Common myeloid progenitor, CD34-positive (primary cell): Measurements from ENCODE around the gene GJA10.

ENCODE experiments used
- CTCF ChIA-PET: fragments of 350-600 bp; sonication (Branson Sonifier 250); formaldehyde crosslinking; loops from one replicate; lab custom pipeline; 2021; ENCODE audit warnings: antibody characterized with exemption; lab: Charles Lee
- POLR2A ChIA-PET: fragments of 350-600 bp; sonication (Branson Sonifier 250); formaldehyde crosslinking; loops from one replicate; lab custom pipeline; 2021; ENCODE audit warnings: antibody characterized with exemption; lab: Charles Lee
- DNase-seq, 3 donors: peaks; one replicate each; pipeline versions ENCODE4 v3.0.0 to v3.0.0-alpha.2; 2013
- H3K27ac ChIP-seq, 2 experiments: 1 replicate in 1 of 2; 2 replicates in 1 of 2; pipeline ENCODE4 v1.7.0; 2013; ENCODE audit warnings: inconsistent platforms in 2 of 2, low read length in 2 of 2, mild to moderate bottlenecking in 2 of 2, low read depth in 1 of 2, moderate library complexity in 1 of 2; ENCODE audit not compliant: severe bottlenecking in 2 of 2, insufficient read depth in 1 of 2, poor library complexity in 1 of 2
- H3K27me3 ChIP-seq, 5 experiments: replicated peaks in 2 of 5; 1 replicate in 3 of 5; 2 replicates in 2 of 5; pipeline versions ENCODE4 v1.6.1 to v1.7.0; 2013; ENCODE audit warnings: low read length in 4 of 5, mild to moderate bottlenecking in 2 of 5, moderate library complexity in 2 of 5, inconsistent platforms in 1 of 5; ENCODE audit not compliant: insufficient read depth in 5 of 5, control insufficient read depth in 4 of 5
- H3K36me3 ChIP-seq, 4 experiments: 1 replicate in 2 of 4; 2 replicates in 2 of 4; pipeline versions ENCODE4 v1.6.1 to v1.7.0; 2013; ENCODE audit warnings: low read length in 3 of 4, control low read depth in 1 of 4, mild to moderate bottlenecking in 1 of 4; ENCODE audit not compliant: control insufficient read depth in 4 of 4, insufficient read depth in 4 of 4
- H3K4me1 ChIP-seq, 4 experiments: 1 replicate in 3 of 4; 2 replicates in 1 of 4; pipeline versions ENCODE4 v1.6.1 to v1.7.1; 2013; ENCODE audit warnings: low read length in 3 of 4, mild to moderate bottlenecking in 3 of 4, control low read depth in 1 of 4, inconsistent platforms in 1 of 4, moderate library complexity in 1 of 4; ENCODE audit not compliant: control insufficient read depth in 4 of 4, insufficient read depth in 4 of 4; ENCODE audit errors: control extremely low read depth in 1 of 4
- H3K4me3 ChIP-seq, 7 experiments: 1 replicate in 4 of 7; 2 replicates in 3 of 7; pipeline versions ENCODE4 v1.5.1 to v1.7.0; 2013; ENCODE audit warnings: mild to moderate bottlenecking in 7 of 7, low read length in 6 of 7, moderate library complexity in 6 of 7, inconsistent platforms in 2 of 7, low read depth in 2 of 7, control low read depth in 1 of 7; ENCODE audit not compliant: insufficient read depth in 4 of 7, control insufficient read depth in 1 of 7; ENCODE audit errors: extremely low read depth in 1 of 7
- H3K9me3 ChIP-seq, 5 experiments: 1 replicate in 4 of 5; 2 replicates in 1 of 5; pipeline versions ENCODE4 v1.6.1 to v1.7.1; 2013; ENCODE audit warnings: low read length in 4 of 5, mild to moderate bottlenecking in 2 of 5, inconsistent platforms in 1 of 5, low read depth in 1 of 5, moderate library complexity in 1 of 5; ENCODE audit not compliant: control insufficient read depth in 4 of 5, insufficient read depth in 2 of 5; ENCODE audit errors: control extremely low read depth in 1 of 5
- WGBS: methylation state at CpG from one replicate; pipeline ENCODE4 v1.1.5; 2013; ENCODE audit not compliant: insufficient coverage; 5-methylcytosine and 5-hydroxymethylcytosine counted together

The GJA10 gene

GRCh38 chr6:89936177-89936576 is 41.9 kb downstream of the GJA10 start:
- no peaks in the 10 kb centered on the region for H3K9me3 ChIP-seq
- no peak for DNase-seq
- H3K36me3 ChIP-seq = peaks cover 0 to 16% (median 6%) of the 10 kb centered on the region in 4 experiments
- CTCF ChIA-PET = interaction anchor here (1.0 to 9.6 kb wide), 3 partner anchors 34 to 542 kb away, joined by 3 to 153 read pairs (median 3); no protein-coding TSS in a partner anchor
- no peak overlapping the region for H3K4me3 ChIP-seq
- WGBS = no CpG with 5 or more reads among the region's 1 CpG
- POLR2A ChIA-PET = no interaction called here
- no peak overlapping the region for H3K27ac ChIP-seq
- no peaks in the 10 kb centered on the region for H3K27me3 ChIP-seq
- no peaks in the 10 kb centered on the region for H3K4me1 ChIP-seq

GRCh38 chr6:89938014-89938413 is 43.7 kb downstream of the GJA10 start:
- no peak overlapping the region for H3K4me3 ChIP-seq
- H3K4me1 ChIP-seq = no peaks in the 10 kb centered on the region
- no peaks in the 10 kb centered on the region for H3K9me3 ChIP-seq
- DNase-seq = no peak
- CTCF ChIA-PET = interaction anchor here (9.6 kb wide), 1 partner anchor 540 kb away, joined by 153 read pairs; no protein-coding TSS in a partner anchor
- peaks cover 0 to 7% (median 6%) of the 10 kb centered on the region in 4 experiments for H3K36me3 ChIP-seq
- WGBS = 97% methylated on average over 11 of the region's 12 CpGs
- no peak overlapping the region for H3K27ac ChIP-seq
- H3K27me3 ChIP-seq = no peaks in the 10 kb centered on the region
- POLR2A ChIA-PET = no interaction called here

GRCh38 chr6:89939144-89939543 is 44.9 kb downstream of the GJA10 start:
- Histone ChIP-seq H3K4me3 (no peak overlapping the region), H3K9me3 (no peaks in the 10 kb centered on the region), H3K27me3 (no peaks in the 10 kb centered on the region), H3K36me3 (peaks cover 0 to 7% (median 1%) of the 10 kb centered on the region in 4 experiments), H3K4me1 (no peaks in the 10 kb centered on the region), H3K27ac (no peak overlapping the region)
- DNase-seq = no peak
- WGBS = no CpG with 5 or more reads among the region's 2 CpGs
- CTCF ChIA-PET = interaction anchor here (1.9 to 9.6 kb wide), 2 partner anchors 18 to 539 kb away, joined by 13 to 153 read pairs; no protein-coding TSS in a partner anchor
- POLR2A ChIA-PET = no interaction called here

- H3K27ac ChIP-seq = no peak overlapping the region
- H3K27me3 ChIP-seq = no peaks in the 10 kb centered on the region
- no peaks in the 10 kb centered on the region for H3K9me3 ChIP-seq
- no peaks in the 10 kb centered on the region for H3K4me1 ChIP-seq
- ChIA-PET POLR2A (interaction anchor here (1.1 kb wide), 1 partner anchor 539 kb away, joined by 3 read pairs; no protein-coding TSS in a partner anchor), CTCF (interaction anchor here (0.6 to 9.6 kb wide), 48 partner anchors 9 to 635 kb away, joined by 3 to 153 read pairs (median 4); partner anchors contain the start of gene MDN1)
- no peak overlapping the region for H3K4me3 ChIP-seq
- peak; percentile 76 to 90 (median 86) for DNase-seq
- WGBS = 37% methylated on average over 7 of the region's 9 CpGs
- peaks cover 0 to 7% (median 1%) of the 10 kb centered on the region in 4 experiments for H3K36me3 ChIP-seq
Measured at GRCh38 chr6:89940225-89941027, 46.2 kb downstream of the GJA10 start.

GRCh38 chr6:89941031-89941762 is 46.9 kb downstream of the GJA10 start:
- WGBS = over 99% methylated on average over 12 of the region's 15 CpGs
- no peak for DNase-seq
- no peaks in the 10 kb centered on the region for H3K9me3 ChIP-seq
- ChIA-PET CTCF (interaction anchor here (0.6 to 9.6 kb wide), 43 partner anchors 9 to 628 kb away, joined by 3 to 153 read pairs (median 4); partner anchors contain the start of gene MDN1), POLR2A (interaction anchor here (1.1 kb wide), 1 partner anchor 538 kb away, joined by 3 read pairs; no protein-coding TSS in a partner anchor)
- no peak overlapping the region for H3K27ac ChIP-seq
- no peaks in the 10 kb centered on the region for H3K4me1 ChIP-seq
- H3K4me3 ChIP-seq = no peak overlapping the region
- H3K27me3 ChIP-seq = no peaks in the 10 kb centered on the region
- peaks cover 0 to 7% (median 1%) of the 10 kb centered on the region in 4 experiments for H3K36me3 ChIP-seq

GRCh38 chr6:89941763-89942497 is 47.7 kb downstream of the GJA10 start:
- Histone ChIP-seq H3K27ac (no peak overlapping the region), H3K4me3 (no peak overlapping the region), H3K9me3 (no peaks in the 10 kb centered on the region), H3K4me1 (no peaks in the 10 kb centered on the region), H3K27me3 (no peaks in the 10 kb centered on the region), H3K36me3 (peaks cover 0 to 3% (median 1%) of the 10 kb centered on the region in 4 experiments)
- ChIA-PET POLR2A (no interaction called here), CTCF (interaction anchor here (0.8 to 9.6 kb wide), 16 partner anchors 9 to 548 kb away, joined by 3 to 153 read pairs (median 5); no protein-coding TSS in a partner anchor)
- 93% methylated on average over 5 of the region's 6 CpGs for WGBS
- DNase-seq = no peak
